ENCODE results near the gene UAP1L1.

The UAP1L1 gene

GRCh38 chr9:137086531-137087408 is 9.5 kb downstream of the UAP1L1 start, which contains the start of gene MAN1B1:
MAN1B1 (plus strand) TSS chr9:137086985; CDS start chr9:137087000, 15 bp downstream.
- peak; percentile 15; the same call in 1 of the 2 replicates for TF ChIP-seq CTCF (IDR thresholded peaks at IDR 0.05)
- TF ChIP-seq ZFX (IDR thresholded peaks at IDR 0.05; ENCODE audit: borderline replicate concordance), result no peak
- peak within 1 kb of the TSS; percentile 99 for H3K27ac ChIP-seq

- peak overlapping the region; percentile 99 for H3K27ac ChIP-seq
- TF ChIP-seq CTCF (IDR thresholded peaks at IDR 0.05) (no peak), ZFX (IDR thresholded peaks at IDR 0.05; ENCODE audit: borderline replicate concordance) (no peak)
Observed at GRCh38 chr9:137087409-137087925, 10.2 kb downstream of the UAP1L1 start.

GRCh38 chr9:137088121-137088520 is 10.8 kb downstream of the UAP1L1 start:
- peak overlapping the region; percentile 99 for H3K27ac ChIP-seq
- TF ChIP-seq CTCF (IDR thresholded peaks at IDR 0.05), result no peak
- no peak for TF ChIP-seq ZFX (IDR thresholded peaks at IDR 0.05; ENCODE audit: borderline replicate concordance)

- TF ChIP-seq CTCF (IDR thresholded peaks at IDR 0.05), result no peak
- no peak for TF ChIP-seq ZFX (IDR thresholded peaks at IDR 0.05; ENCODE audit: borderline replicate concordance)
- peak overlapping the region; percentile 99 for H3K27ac ChIP-seq
Observed at GRCh38 chr9:137089232-137089947, 12.1 kb downstream of the UAP1L1 start.

GRCh38 chr9:137095664-137096517 is 18.6 kb downstream of the UAP1L1 start:
- H3K27ac ChIP-seq, result no peak overlapping the region
- TF ChIP-seq ZFX (IDR thresholded peaks at IDR 0.05; ENCODE audit: borderline replicate concordance) (no peak), CTCF (IDR thresholded peaks at IDR 0.05) (peak; percentile 16; the same call in 1 of the 2 replicates)

- no peak for TF ChIP-seq CTCF (IDR thresholded peaks at IDR 0.05)
- no peak for TF ChIP-seq ZFX (IDR thresholded peaks at IDR 0.05; ENCODE audit: borderline replicate concordance)
- H3K27ac ChIP-seq, result no peak overlapping the region
Observed at GRCh38 chr9:137096785-137097546, 19.6 kb downstream of the UAP1L1 start.
